NCI-H2227 (cell line): ENCODE data around the gene PCBP3.
A peak's percentile ranks its signal among the peaks of the same experiment; 100 is the strongest.

Experiments used
- DNase-seq: peaks from one replicate; lab custom pipeline; 2025; ENCODE audit not compliant: unreplicated experiment; lab: John Stamatoyannopoulos, UW

The PCBP3 gene

GRCh38 chr21:45778686-45779085 lies 135.2 kb downstream of the PCBP3 start:
- no peak for DNase-seq

DNA sequence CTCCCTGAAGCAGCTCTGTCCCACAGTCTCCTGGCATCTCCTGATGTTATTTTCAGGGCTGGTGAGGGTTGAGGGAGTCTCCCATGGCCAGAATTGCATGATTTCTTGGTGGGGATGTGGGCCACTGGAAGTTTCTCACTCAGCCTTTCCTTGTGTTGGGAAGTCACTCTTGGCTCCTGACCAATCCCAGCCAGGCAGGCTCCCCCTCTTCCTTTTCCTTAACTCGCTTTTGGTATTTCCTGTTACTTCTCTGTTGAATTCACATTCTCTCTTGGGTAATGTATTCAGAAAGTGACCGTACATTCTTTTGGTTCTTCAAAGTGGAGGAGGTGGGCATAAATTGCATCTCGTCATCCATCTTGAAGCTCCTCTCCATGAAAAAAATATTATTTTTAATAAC lies 135.7 kb downstream of the PCBP3 start:
- no peak for DNase-seq

- no peak for DNase-seq
These were observed 137.1 kb downstream of the PCBP3 start for GRCh38 chr21:45780647-45781046.

DNA sequence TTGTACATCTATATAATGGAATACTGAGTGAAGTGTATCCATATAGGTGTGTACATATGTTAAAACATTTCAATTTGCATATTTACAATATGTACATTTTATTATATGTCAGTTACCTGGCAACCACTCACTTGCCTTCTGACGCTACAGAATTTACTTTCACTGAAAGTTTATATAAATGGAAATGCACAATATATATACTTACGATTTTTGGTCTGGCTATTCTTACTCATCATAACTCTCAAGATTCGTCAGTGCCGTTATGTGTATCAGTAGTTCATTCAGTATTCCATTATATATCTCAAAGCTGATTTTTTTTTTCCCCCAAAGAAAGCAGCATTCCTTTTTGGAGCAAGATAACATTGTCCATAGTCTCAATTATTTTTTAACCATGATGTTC lies 138.2 kb downstream of the PCBP3 start:
- DNase-seq: no peak

DNA sequence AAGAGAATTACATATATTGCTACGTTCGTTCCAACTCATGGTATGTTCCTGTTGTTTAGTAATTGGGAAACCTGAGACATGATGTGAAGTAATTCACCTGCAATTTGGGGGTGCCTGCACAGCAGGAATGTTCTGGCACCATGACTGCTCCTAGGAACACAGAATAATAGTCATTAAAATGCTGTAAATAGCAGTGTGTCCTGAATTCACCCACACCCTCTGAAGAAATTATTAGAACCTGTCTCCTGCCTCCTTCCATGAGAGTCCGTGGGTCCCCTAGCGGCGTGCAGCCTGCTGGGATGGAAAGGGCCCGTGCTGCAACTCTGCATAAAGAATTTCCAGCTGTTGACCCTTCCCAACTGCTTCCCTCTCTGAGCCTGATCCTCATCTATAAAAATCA lies 143.1 kb downstream of the PCBP3 start:
- peak; percentile 70 for DNase-seq

GRCh38 chr21:45787371-45787770 lies 143.8 kb downstream of the PCBP3 start:
- DNase-seq: no peak

GRCh38 chr21:45788198-45788597 lies 144.7 kb downstream of the PCBP3 start:
- no peak for DNase-seq

DNA sequence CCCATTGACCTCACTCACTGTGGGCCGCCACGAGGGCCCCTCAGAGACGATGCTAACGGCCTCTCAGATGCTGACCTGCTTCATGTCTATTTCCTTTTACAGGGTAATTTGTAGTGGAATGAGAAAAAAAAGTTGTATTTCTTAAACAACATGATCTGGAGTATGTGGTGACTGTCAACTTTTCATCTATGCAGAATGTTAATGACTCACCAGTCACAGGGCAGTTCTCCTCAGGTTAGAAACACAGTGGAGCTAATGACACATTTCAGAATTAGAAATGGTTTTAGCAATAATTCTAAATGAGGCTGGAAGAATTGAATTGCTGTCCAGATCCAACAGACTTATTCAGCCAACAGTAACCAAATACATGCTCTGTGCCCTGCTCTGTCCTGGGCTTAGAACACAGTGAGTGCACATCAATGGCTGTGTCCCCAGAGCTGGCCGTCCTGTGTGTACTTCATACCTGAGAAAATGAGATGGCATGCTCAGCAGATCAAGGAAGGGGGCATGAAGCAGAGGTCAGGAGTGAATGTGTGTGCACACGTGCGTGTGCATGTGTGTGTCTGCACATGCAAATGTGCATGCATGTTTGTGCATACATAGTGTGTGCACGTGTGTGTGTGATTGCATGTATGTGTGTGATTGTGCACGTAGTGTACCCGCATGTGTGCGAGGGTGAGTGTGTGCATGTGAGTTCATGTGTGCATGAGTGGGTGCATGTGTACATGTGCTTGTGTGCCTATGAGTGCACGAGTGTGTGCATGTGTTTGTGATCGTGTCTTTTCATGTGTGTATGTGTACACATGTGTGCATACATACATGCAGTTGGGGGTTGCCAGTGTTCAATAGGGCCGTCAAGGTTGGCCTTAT lies 145.3 kb downstream of the PCBP3 start:
- DNase-seq: no peak

- DNase-seq: no peak
These were observed 146.9 kb downstream of the PCBP3 start for GRCh38 chr21:45790427-45790826.

- peak; percentile 86 for DNase-seq
These were observed 148.3 kb downstream of the PCBP3 start for GRCh38 chr21:45791562-45792418.

DNA sequence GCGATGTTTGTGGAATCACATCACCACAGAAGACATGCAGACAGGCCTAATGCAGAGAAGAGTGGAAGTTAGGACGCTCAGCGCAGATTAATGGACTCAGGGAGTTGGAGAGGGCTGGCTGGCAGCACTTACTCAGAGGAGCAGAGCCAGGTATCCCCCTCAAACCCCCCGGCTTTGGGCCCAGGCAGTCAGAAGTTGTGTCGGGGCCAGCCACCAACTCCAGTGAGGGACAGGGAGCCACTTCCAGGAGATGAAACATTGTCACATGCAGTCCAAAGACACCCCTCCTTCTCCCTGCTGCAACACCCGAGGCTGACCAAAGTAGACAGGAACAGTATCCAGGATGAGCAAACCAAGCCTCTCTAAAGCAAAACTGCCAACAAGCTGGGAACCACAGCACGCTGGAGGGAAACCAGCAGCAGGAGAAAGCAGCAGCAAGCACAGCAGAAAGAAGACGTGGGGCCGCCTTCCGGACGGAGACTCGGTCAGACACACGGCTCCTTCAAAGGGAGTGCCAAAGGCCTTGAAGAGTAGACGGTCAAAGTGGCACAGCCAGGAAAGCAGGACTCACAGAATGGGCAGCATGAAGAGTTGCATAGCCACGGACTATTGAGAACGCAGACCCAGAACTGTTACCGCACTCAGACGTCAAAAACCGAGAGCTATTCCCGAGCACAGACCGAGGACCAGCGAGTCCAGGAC lies 149.3 kb downstream of the PCBP3 start:
- DNase-seq: no peak

DNA sequence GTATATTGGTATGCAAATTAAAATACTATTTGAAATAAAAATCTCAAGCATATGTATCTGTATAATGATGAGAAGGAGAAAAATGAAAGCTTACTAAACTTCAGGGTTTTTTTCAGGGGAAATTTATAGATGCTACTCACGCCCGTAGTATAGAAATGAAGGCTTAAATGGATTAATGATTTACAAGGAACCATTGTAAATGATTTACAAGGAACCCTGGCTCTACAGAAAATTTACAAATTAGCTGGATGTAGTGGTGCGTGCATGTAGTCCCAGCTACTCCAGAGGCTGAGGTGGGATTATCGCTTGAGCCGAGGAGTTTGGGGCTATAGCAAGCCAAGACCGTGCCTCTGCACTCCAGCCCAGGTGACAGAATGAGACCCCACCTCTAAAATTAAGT lies 150.5 kb downstream of the PCBP3 start:
- DNase-seq: no peak

DNA sequence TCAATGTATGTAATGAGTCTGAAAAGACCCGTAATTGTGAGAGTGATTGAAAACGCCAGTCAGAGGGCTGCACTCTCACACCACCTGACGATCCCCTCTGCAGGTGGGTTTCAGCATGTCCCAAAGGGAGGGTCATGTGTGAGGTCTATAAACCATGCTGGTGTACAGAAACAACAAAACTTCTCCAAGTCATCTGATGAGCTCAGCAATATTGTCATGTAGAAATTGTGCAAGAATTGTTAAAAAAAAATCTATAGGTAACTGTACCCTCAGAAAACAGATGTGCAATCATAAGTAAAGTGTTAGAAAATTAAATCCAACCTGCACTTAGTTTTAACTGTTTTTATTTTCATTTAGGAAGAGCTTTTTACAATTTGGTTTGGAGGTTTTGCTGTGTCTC lies 152.5 kb downstream of the PCBP3 start:
- no peak for DNase-seq

- DNase-seq: no peak
These were observed 153.8 kb downstream of the PCBP3 start for GRCh38 chr21:45797338-45797737.

GRCh38 chr21:45799765-45800338 lies 156.3 kb downstream of the PCBP3 start:
- DNase-seq: no peak

DNA sequence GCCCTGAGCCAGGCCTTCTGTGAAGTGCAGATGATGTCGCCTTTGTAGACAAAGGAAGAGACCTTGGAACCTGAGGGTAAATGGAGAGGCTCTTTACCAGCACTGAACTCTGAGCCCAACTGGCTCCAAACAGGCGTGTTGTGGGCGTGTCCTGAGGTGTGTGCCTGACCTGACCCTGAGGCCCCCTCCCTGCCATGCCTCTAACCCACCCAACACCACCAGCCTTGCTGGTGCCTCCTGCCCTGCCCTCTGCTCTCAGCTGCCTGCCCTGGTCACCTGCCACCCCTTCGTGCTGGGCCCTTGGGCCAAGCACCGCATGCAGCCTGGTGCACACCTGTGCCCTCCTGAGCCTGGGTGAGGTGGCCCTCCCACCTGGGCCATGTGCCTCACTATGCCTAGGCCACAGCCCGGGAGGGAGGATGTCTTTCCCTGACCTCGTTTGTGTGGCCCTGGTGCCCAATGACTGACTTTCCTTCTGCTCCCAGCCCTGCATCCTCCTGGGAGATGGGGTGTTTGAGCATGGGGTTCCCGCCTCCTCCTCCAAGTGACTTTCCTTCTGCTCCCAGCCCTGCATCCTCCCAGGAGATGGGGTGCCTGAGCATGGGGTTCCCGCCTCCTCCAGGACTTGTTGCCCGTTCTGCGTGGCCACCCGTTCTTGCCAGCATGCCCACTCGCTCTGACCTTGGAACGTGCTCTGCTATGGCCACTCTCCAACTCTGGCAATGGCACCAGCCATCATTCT lies 157.0 kb downstream of the PCBP3 start:
- no peak for DNase-seq

GRCh38 chr21:45801129-45801964 lies 157.8 kb downstream of the PCBP3 start:
- no peak for DNase-seq

DNA sequence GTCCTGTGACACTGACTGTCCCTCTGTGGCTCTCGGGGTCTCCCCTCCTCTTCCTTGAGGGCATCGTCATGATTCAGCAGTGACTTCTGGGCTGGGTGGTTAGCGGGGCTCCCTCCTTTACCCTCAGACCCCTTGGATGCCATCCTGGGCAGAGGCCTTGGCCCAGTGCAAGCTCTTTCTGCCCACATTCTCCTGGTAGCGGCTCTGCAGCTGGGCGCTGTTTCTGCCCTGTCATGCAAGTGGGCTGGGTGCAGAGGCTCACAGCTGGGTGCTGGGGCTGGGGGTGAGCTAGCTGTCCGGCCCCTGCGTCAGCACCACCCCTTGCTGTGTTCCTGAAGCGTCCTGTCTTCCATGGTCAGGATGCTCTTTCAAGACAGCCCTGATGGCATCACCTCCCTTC lies 158.5 kb downstream of the PCBP3 start:
- no peak for DNase-seq

DNA sequence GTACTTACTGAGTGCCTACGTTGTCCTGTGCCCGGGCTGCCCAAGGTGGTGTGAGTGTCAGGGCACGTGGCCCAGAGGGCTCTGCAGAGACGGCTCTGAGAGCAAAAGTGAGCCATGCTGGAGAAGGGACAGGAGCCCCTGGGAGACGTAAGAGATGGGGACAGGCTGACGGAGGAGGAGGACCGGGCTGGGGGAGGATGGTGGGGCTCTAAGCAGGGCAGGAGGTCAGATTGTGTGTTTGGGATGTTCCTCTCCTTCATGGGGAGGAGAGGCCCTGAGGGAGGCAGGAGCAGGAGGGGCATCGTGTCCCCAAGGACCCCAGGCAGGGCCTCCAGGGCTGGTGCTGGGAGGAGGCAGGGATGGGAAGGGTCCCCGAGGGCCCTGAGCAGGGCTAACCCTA lies 158.9 kb downstream of the PCBP3 start:
- no peak for DNase-seq
